ENCODE results near the gene ZSWIM4.
A peak's percentile ranks its signal among the peaks of the same experiment; 100 is the strongest.

Gene ZSWIM4

DNA sequence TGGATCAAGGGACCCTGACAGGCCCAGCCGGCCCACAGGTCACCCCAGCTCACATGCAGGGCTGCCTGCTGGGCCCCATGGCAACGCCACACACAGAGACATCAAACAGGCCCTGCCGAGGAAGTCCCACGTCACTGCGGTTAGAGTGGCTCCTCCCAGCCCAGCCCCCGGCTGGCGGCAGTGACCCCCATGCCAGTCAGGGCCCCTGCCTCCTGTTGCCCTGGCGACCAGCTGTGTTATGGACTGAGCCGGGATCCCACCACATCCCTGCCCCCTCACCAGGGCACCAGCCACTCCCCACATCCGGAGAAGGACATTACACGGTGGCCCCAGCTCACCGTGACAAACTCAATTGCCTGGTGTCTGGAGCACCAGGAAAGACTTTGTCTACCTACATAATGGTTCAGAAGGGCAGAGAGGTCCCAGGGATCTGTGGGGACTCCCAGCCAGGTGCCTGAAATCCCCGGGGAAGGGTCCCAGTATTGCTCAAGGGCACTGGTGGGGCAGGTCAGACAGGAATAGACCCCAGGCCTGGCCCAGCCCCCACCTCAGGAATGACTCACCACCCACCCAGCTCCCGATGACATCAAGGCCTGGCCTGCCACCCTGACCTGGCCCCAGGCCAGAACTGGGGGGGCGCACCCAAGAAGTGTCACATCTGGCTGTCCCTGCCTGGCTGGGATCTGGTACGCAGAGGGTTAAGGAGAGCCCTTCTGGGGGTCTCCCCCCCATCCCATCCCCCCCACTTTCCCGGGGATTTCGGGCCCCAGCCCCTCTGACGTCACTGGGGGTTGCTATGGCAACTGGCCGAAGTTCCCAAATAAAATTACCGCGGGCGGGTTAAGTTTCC lies 51.5 kb downstream of the ZSWIM4 start:
- TF ChIP-seq, protein P1, sequence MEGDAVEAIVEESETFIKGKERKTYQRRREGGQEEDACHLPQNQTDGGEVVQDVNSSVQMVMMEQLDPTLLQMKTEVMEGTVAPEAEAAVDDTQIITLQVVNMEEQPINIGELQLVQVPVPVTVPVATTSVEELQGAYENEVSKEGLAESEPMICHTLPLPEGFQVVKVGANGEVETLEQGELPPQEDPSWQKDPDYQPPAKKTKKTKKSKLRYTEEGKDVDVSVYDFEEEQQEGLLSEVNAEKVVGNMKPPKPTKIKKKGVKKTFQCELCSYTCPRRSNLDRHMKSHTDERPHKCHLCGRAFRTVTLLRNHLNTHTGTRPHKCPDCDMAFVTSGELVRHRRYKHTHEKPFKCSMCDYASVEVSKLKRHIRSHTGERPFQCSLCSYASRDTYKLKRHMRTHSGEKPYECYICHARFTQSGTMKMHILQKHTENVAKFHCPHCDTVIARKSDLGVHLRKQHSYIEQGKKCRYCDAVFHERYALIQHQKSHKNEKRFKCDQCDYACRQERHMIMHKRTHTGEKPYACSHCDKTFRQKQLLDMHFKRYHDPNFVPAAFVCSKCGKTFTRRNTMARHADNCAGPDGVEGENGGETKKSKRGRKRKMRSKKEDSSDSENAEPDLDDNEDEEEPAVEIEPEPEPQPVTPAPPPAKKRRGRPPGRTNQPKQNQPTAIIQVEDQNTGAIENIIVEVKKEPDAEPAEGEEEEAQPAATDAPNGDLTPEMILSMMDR (IDR thresholded peaks at IDR 0.05; ENCODE audit: control extremely low read depth, extremely low read depth, low read depth, missing control alignments) = no peak
- ChIA-PET CTCF (interaction anchor here (1.2 to 9.3 kb wide), 3 partner anchors 10 to 15 kb away, joined by 4 to 90 read pairs (median 7); no protein-coding TSS in a partner anchor), POLR2A (interaction anchor here (0.5 to 2.8 kb wide), 9 partner anchors 7 to 694 kb away, joined by 3 to 23 read pairs (median 4); partner anchors contain the start of genes MRI1, RFX1 and ZSWIM4)
- peak; percentile 92 for DNase-seq (ENCODE audit: extremely low spot score)

DNA sequence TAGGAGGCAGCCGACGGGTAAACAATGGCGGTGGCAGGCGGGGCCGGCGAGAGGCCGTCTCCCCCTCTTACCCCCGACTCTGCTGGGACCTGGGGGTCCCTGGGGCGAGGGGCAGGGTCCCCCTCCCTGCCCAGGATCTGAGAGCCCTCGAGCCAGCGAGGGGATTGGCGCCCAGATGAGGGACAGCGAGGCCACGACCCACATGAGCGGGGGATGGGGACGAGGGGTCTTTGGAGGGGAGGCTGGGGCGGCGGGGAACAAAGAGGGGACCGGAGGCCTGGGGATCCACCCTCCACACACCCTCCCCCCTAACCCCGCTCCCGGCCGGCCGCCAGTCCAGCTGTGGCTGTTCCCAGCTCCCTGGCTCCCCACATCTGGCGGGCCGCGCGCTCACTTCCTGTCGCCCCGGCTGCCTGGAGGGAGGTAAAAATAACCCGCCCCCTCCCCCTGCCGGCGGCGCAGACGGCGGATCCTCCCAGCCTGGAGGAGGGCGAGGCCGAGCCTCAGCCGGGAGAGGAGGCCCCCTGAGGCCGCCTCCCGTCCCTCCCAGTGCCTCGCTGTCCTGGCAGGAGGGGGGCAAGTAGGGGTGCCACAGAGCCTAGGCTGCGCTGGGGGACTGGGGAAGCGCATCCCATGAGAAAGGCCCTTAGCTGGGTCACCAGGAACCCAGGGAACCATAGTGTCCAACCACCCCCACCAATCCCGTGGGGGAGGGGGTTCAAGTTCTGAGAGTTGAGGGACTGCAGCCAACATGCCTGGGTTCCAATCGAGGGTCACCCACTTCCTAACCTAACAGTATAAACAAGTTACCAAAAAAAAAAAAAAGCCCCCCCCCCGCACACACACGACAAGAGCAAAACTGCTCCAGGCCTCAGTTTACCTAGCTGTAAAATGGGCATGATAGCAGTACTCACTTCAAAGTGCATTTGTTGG lies 52.4 kb downstream of the ZSWIM4 start:
- TF ChIP-seq, protein P1 (IDR thresholded peaks at IDR 0.05; ENCODE audit: control extremely low read depth, extremely low read depth, low read depth, missing control alignments) = peak; percentile 6
- CTCF ChIA-PET = interaction anchor here (2.6 to 9.3 kb wide), 2 partner anchors 11 to 14 kb away, joined by 7 to 90 read pairs; no protein-coding TSS in a partner anchor
- DNase-seq (ENCODE audit: extremely low spot score) = peak; percentile 79

DNA sequence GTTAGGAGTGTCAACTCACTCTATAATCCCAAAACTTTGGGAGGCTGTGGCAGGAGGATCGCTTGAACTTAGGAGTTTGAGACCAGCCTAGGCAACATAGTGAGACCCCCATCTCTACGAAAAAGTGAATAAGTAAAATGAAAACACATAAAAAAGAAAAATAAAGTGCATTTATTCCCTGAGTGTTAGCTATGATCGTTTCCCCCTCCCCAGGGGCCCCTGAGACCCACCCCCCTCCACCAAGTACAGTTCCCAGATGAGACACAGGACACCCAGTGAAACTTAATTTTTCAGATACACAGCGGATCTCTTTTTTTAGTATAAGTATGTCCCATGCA lies 53.1 kb downstream of the ZSWIM4 start:
- CTCF ChIA-PET = interaction anchor here (2.6 to 9.3 kb wide), 2 partner anchors 11 to 14 kb away, joined by 7 to 90 read pairs; no protein-coding TSS in a partner anchor
- DNase-seq (ENCODE audit: extremely low spot score) = no peak
- TF ChIP-seq, protein P1 (IDR thresholded peaks at IDR 0.05; ENCODE audit: control extremely low read depth, extremely low read depth, low read depth, missing control alignments) = no peak
- POLR2A ChIA-PET = interaction anchor here (0.6 to 1.3 kb wide), 2 partner anchors 9 to 241 kb away, joined by 4 to 8 read pairs; no protein-coding TSS in a partner anchor

More for the DNA sequence above, 52.4 kb downstream of the ZSWIM4 start:
- POLR2A ChIA-PET = interaction anchor here (0.6 to 2.8 kb wide), 4 partner anchors 8 to 241 kb away, joined by 4 to 23 read pairs (median 12); no protein-coding TSS in a partner anchor

DNA sequence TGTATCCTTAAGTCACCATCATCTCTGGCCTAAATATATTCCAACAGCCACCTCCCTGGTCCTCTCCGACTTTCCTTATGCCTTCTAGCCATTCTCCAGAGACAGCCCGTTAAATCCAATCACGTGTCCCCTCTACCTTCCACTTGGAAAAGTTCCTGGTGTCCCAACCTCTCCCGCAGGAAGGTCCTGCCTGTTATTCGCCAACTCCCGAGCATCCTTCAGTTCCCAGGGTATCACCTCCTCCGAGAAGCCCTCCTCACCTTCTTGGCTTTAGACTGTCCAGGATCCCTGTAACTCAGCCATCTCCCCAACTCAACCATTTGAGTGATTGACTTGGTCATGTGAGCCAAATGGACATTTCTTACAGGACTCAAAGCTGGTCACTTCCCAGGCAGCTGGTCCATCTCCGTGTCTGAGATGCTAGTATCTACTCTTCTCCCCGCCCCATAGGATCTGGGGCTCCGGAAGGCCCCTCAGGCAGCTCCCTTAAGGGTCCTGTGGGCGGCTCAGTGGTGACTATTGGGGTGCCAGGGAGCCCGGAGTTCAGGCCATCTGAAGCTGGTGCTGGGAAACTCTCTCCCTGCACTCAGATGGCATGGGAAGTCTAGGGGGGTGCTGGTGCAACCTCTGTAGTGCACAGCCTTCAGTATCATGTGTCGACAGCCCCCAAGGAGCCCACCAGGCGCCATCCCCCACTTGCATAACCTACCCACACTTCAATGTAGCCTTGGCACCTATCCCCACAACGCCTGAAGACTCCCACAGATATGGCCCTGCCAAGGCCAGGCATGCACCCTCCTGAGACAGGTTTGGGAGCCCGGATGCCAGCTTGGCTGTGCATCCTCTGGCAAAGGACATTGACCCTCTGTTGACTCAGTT lies 53.8 kb downstream of the ZSWIM4 start:
- POLR2A ChIA-PET = interaction anchor here (0.5 to 1.5 kb wide), 3 partner anchors 13 to 579 kb away, joined by 5 to 10 read pairs (median 6); no protein-coding TSS in a partner anchor
- no peak for DNase-seq (ENCODE audit: extremely low spot score)
- CTCF ChIA-PET = interaction anchor here (1.1 to 9.3 kb wide), 3 partner anchors 10 to 251 kb away, joined by 3 to 90 read pairs (median 3); no protein-coding TSS in a partner anchor
- TF ChIP-seq, protein P1 (IDR thresholded peaks at IDR 0.05; ENCODE audit: control extremely low read depth, extremely low read depth, low read depth, missing control alignments) = no peak

DNA sequence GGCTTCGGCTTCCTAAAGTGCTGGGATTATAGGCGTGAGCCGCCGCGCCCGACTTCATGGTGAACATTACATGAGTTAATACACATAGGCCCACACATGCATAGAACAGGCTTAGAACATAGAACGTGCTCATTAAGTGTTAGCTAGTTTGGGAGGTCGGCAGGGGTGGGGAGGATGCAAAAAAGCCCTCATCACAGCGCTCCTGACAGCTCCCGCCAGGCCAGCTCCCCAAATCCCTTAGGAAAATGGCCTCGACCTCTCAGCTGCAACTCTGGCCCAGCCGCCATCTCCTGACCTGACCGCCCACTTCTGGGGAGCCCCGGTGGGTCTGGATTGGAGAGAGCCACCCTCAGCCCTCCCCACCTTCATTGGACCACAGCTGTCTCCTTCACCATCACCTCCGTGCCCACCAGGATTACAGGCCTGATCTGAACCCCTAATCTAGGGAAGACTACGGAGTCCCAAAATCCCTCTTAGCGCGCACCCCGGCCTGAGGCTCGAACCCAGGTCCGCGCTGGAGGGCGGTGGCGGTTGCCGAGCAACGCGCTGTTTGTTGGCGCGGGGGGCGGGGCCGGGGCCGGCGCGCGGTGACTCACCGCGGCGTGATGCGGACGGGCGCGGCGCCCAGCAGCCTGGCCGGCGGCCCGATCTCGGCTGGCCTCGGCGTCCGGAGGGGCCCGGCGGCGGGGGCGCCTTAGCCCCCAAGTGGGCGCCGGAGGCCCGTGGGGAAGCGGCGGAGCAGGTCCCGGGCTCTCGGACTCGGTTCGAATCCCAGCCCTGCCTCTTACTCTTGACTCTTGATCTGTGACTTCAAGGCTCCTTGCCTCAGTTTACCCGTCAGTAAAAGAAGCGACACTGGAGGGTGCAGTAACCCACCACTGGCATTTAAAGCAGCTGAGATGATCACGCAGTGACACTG lies 55.0 kb downstream of the ZSWIM4 start:
- DNase-seq (ENCODE audit: extremely low spot score) = peak; percentile 70
- TF ChIP-seq, protein P1 (IDR thresholded peaks at IDR 0.05; ENCODE audit: control extremely low read depth, extremely low read depth, low read depth, missing control alignments) = no peak
- ChIA-PET CTCF (interaction anchor here (1.1 to 9.3 kb wide), 4 partner anchors 9 to 252 kb away, joined by 3 to 90 read pairs (median 3); no protein-coding TSS in a partner anchor), POLR2A (interaction anchor here (0.8 to 1.5 kb wide), 2 partner anchors 9 to 14 kb away, joined by 5 read pairs; no protein-coding TSS in a partner anchor)

Measured in GM10248 (cell line).